ENCODE results near the gene RPL29. TPM values are rescaled to one million over a fixed set of nuclear protein-coding genes. Genes with fewer than 3 reads are reported as not detected.

The RPL29 gene
- total and polyA plus RNA-seq, 2 of the 4 experiments (the other 2 are of a cell fraction), result 2,081 to 2,126 TPM

DNA sequence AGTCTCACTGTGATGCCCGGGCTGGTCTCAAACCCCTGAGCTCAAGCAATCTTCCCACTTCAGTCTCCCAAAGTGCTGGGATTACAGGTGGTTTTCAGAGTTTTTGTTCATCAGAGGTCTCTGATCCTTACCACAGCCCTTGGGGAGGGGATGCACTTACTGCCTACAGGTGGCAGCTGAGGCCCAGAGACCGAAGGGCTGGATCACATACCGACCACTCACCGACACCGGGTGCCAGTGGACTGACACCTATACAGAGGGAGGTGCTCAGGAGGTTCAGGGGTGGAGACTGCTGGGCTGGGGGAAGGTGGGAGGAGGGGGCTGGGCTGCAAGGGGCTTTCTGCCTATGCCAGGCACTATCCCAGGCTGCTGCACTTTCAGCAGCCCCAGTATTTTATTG lies 41.1 kb upstream of the RPL29 start:
- Histone ChIP-seq H4K5ac (ENCODE audit: low read depth, low read length) (no peak overlapping the region), H4K8ac (ENCODE audit: low read depth in 2 of 2, low read length in 2 of 2) (no peak overlapping the region), H2AK5ac (ENCODE audit: low read depth, low read length) (no peak overlapping the region), H3K4me3 (ENCODE audit: insufficient read depth, low read depth, low read length) (no peak overlapping the region), H3K4me2 (ENCODE audit: low read depth, low read length) (no peak overlapping the region), H3K18ac (ENCODE audit: low read depth, low read length) (no peak overlapping the region), H4K91ac (ENCODE audit: insufficient read depth, low read depth, low read length) (no peak overlapping the region), H2BK120ac (ENCODE audit: low read depth, low read length) (no peak overlapping the region), H2AK9ac (replicated peaks; ENCODE audit: low read depth, low read length, poor library complexity) (no peak overlapping the region), H3K27me3 (ENCODE audit: control insufficient read depth, insufficient read depth, low read length) (no peaks in the 10 kb centered on the region; the same call in 1 of the 2 replicates), H2BK15ac (ENCODE audit: low read depth, low read length) (no peak overlapping the region), H2BK5ac (ENCODE audit: low read depth, low read length, poor library complexity, severe bottlenecking) (no peak overlapping the region), H3K79me1 (ENCODE audit: low read depth in 1 of 2, low read length in 2 of 2) (no peaks in the 10 kb centered on the region), H4K20me1 (ENCODE audit: insufficient read depth, low read length) (no peaks in the 10 kb centered on the region), H3K36me3 (ENCODE audit: control insufficient read depth, insufficient read depth, low read length) (no peaks in the 10 kb centered on the region), H3K14ac (replicated peaks; ENCODE audit: low read depth, low read length) (no peak overlapping the region), H3K4ac (ENCODE audit: low read depth, low read length) (no peak overlapping the region), H3K56ac (ENCODE audit: extremely low read depth, insufficient read depth, low read length) (no peak overlapping the region), H3K27ac (ENCODE audit: insufficient read depth, low read length) (no peak overlapping the region), H3K4me1 (ENCODE audit: control insufficient read depth, insufficient read depth, low read length) (no peaks in the 10 kb centered on the region), H3K9me3 (ENCODE audit: control insufficient read depth, insufficient read depth, low read length) (no peaks in the 10 kb centered on the region), H3K23ac (ENCODE audit: low read depth, low read length) (no peak overlapping the region), H3K9ac (ENCODE audit: low read depth, low read length) (no peak overlapping the region), H2AFZ (replicated peaks; ENCODE audit: low read length, poor library complexity) (no peak overlapping the region), H2BK20ac (ENCODE audit: low read depth, low read length) (no peak overlapping the region), H3K9me1 (ENCODE audit: insufficient read depth, low read length) (no peaks in the 10 kb centered on the region)
- TF ChIP-seq RFX5 (IDR thresholded peaks at IDR 0.05; ENCODE audit: low read depth, low read length) (no peak), CHD1 (IDR thresholded peaks at IDR 0.05; ENCODE audit: low read depth, low read length) (no peak), BHLHE40 (IDR thresholded peaks at IDR 0.05; ENCODE audit: low read depth, low read length) (no peak), NFE2L2 (IDR thresholded peaks at IDR 0.05; ENCODE audit: low read depth, low read length) (no peak), CEBPB (IDR thresholded peaks at IDR 0.05; ENCODE audit: low read depth, low read length) (no peak), CTCF (conservative IDR thresholded peaks at IDR 0.05; ENCODE audit: low read depth, low read length) (no peak), RAD21 (IDR thresholded peaks at IDR 0.05; ENCODE audit: low read length) (no peak), RCOR1 (IDR thresholded peaks at IDR 0.05; ENCODE audit: insufficient replicate concordance, low read length) (no peak), POLR2A (IDR thresholded peaks at IDR 0.05; ENCODE audit: low read depth, low read length) (no peak), MAFK (IDR thresholded peaks at IDR 0.05; ENCODE audit: low read depth, low read length) (no peak), FOS (IDR thresholded peaks at IDR 0.05; ENCODE audit: low read depth, low read length) (no peak), SMC3 (IDR thresholded peaks at IDR 0.05; ENCODE audit: low read depth, low read length) (no peak), MAZ (IDR thresholded peaks at IDR 0.05; ENCODE audit: borderline replicate concordance, low read depth, low read length) (no peak), MXI1 (IDR thresholded peaks at IDR 0.05; ENCODE audit: borderline replicate concordance, low read depth, low read length) (no peak)
- TF ChIP-seq, protein P1, sequence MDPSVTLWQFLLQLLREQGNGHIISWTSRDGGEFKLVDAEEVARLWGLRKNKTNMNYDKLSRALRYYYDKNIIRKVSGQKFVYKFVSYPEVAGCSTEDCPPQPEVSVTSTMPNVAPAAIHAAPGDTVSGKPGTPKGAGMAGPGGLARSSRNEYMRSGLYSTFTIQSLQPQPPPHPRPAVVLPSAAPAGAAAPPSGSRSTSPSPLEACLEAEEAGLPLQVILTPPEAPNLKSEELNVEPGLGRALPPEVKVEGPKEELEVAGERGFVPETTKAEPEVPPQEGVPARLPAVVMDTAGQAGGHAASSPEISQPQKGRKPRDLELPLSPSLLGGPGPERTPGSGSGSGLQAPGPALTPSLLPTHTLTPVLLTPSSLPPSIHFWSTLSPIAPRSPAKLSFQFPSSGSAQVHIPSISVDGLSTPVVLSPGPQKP (IDR thresholded peaks at IDR 0.05; ENCODE audit: borderline replicate concordance, low read depth, low read length), result no peak
- TF ChIP-seq, protein P2, sequence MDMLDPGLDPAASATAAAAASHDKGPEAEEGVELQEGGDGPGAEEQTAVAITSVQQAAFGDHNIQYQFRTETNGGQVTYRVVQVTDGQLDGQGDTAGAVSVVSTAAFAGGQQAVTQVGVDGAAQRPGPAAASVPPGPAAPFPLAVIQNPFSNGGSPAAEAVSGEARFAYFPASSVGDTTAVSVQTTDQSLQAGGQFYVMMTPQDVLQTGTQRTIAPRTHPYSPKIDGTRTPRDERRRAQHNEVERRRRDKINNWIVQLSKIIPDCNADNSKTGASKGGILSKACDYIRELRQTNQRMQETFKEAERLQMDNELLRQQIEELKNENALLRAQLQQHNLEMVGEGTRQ (IDR thresholded peaks at IDR 0.05; ENCODE audit: low read depth, low read length), result no peak
- no TSS peak for BruUV-seq (replicated peaks)
- dilution Hi-C loops (cut with HindIII; ENCODE audit: low sequenced_read_pairs, unreplicated experiment), result no loop called here
- no peak for ATAC-seq (ENCODE audit: low read depth)
- in situ Hi-C loops (cut with MboI; ENCODE audit: low sequenced_read_pairs), result no loop called here
- WGBS, 2 experiments (ENCODE audit: extremely low coverage in 2 of 2, insufficient read length in 1 of 2), result no CpG with 5 or more reads among the region's 5 CpGs
- CTCF ChIA-PET, result interaction anchor here (0.6 kb wide), 1 partner anchor 241 kb away, joined by 3 read pairs; the partner anchor contains the start of gene WDR82
- intact Hi-C loops (cut with micrococcal nuclease), result no loop called here
- no peak for DNase-seq
- POLR2A ChIA-PET (ENCODE audit: unreplicated experiment), result no interaction called here

Measured in IMR-90 (cell line).